ENCODE data around the gene LRRC51. TPM values are rescaled to one million over a fixed set of nuclear protein-coding genes. Genes with fewer than 3 reads are reported as not detected.

LRRC51 gene
- polyA plus RNA-seq, 3 donors, result 1.3 to 1.9 (median 1.6) TPM

DNA sequence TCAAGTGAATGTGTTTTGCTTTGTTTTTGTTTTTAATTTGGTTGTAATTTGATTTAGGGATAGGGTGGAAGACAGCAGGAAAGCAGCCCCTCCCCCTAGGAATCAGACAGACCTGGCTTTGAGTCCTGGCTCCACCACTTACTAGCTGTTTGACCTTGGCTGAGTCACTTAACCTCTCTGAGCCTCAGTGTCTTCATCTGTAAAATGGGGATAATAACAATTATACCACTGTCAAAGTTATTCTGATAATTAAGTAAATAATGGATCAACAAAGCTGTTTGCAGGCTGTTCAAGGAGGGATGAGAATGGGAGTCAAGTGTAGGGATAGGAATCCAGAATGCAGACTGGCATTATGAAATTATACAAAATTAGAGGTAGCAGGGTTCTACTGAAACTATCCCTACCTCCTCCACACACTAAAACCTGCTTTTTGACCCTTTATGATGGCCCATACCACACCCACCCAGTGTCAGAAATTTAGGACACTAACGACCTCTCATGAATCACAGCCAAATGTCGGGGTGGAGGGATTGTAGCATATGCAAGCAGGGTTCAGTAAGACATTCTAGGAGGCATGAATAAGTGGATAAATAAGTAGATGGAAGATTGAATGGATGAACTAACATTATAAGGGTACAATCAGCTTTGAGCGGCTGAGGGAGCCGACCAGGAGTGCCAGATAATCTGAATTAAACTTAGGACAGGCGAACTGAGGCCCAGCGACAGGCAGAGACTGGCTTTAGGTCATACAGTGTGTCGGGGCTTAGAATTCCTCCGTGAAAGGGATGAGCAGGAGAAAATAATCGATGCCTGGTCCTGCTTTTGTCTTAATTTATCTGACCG, 30.9 kb downstream of the LRRC51 start:
- H3K79me2 ChIP-seq (ENCODE audit: insufficient read depth, low read length), result peaks cover 10% of the 10 kb centered on the region
- Mint-ChIP-seq H3K9me3 (peaks cover 0 to 5% (median 0%) of the 10 kb centered on the region in 7 donors), H3K4me3 (peak overlapping the region; percentile 89 to 97), H3K27ac (peak overlapping the region; percentile 99 to 100 (median 100)), H3K27me3 (ENCODE audit: low read depth in 3 of 3) (peaks cover 0 to 4% (median 0%) of the 10 kb centered on the region in 3 donors), H3K36me3 (peaks cover 46 to 50% of the 10 kb centered on the region in 2 donors), H3K4me1 (peaks cover 33% of the 10 kb centered on the region)
- H3K27ac ChIP-seq (ENCODE audit: low read depth in 1 of 2, low read length in 2 of 2), result peak overlapping the region; percentile 94 to 99
- TF ChIP-seq, protein P1, sequence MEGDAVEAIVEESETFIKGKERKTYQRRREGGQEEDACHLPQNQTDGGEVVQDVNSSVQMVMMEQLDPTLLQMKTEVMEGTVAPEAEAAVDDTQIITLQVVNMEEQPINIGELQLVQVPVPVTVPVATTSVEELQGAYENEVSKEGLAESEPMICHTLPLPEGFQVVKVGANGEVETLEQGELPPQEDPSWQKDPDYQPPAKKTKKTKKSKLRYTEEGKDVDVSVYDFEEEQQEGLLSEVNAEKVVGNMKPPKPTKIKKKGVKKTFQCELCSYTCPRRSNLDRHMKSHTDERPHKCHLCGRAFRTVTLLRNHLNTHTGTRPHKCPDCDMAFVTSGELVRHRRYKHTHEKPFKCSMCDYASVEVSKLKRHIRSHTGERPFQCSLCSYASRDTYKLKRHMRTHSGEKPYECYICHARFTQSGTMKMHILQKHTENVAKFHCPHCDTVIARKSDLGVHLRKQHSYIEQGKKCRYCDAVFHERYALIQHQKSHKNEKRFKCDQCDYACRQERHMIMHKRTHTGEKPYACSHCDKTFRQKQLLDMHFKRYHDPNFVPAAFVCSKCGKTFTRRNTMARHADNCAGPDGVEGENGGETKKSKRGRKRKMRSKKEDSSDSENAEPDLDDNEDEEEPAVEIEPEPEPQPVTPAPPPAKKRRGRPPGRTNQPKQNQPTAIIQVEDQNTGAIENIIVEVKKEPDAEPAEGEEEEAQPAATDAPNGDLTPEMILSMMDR (IDR thresholded peaks at IDR 0.05), result no peak
- intact Hi-C loops (cut with micrococcal nuclease), result no loop called here
- no peak for DNase-seq
- peak overlapping the region; percentile 87 for H3K9ac ChIP-seq (ENCODE audit: insufficient read depth, low read length, poor library complexity, severe bottlenecking)
- H3K9me3 ChIP-seq (replicated peaks in 1 of 2; ENCODE audit: control insufficient read depth in 1 of 2, insufficient read depth in 1 of 2, low read length in 2 of 2), result no peaks in the 10 kb centered on the region
- peak overlapping the region; percentile 50 to 86 (median 69) for H3K4me3 ChIP-seq (replicated peaks in 1 of 3; ENCODE audit: low read depth in 2 of 3, low read length in 3 of 3)
- H3K27me3 ChIP-seq (ENCODE audit: control insufficient read depth in 2 of 2, insufficient read depth in 2 of 2, low read length in 2 of 2), result no peaks in the 10 kb centered on the region
- H3K36me3 ChIP-seq (replicated peaks in 1 of 2; ENCODE audit: control insufficient read depth in 1 of 2, insufficient read depth in 2 of 2, low read length in 2 of 2), result peaks cover 28 to 36% of the 10 kb centered on the region in 2 donors
- peak overlapping the region; percentile 77 for H2AFZ ChIP-seq (ENCODE audit: insufficient read depth, low read depth, low read length, poor library complexity, severe bottlenecking)
- peak overlapping the region; percentile 77 for H3K4me2 ChIP-seq (replicated peaks; ENCODE audit: extremely low read depth, low read length, poor library complexity, severe bottlenecking)
- no peaks in the 10 kb centered on the region for H4K20me1 ChIP-seq (ENCODE audit: insufficient read depth, low read length)
- H3K4me1 ChIP-seq (ENCODE audit: control insufficient read depth in 1 of 2, insufficient read depth in 2 of 2, low read length in 2 of 2), result peaks cover 30 to 33% of the 10 kb centered on the region in 2 donors
- 4% methylated on average over 8 of the region's 10 CpGs for WGBS (ENCODE audit: insufficient coverage)

DNA sequence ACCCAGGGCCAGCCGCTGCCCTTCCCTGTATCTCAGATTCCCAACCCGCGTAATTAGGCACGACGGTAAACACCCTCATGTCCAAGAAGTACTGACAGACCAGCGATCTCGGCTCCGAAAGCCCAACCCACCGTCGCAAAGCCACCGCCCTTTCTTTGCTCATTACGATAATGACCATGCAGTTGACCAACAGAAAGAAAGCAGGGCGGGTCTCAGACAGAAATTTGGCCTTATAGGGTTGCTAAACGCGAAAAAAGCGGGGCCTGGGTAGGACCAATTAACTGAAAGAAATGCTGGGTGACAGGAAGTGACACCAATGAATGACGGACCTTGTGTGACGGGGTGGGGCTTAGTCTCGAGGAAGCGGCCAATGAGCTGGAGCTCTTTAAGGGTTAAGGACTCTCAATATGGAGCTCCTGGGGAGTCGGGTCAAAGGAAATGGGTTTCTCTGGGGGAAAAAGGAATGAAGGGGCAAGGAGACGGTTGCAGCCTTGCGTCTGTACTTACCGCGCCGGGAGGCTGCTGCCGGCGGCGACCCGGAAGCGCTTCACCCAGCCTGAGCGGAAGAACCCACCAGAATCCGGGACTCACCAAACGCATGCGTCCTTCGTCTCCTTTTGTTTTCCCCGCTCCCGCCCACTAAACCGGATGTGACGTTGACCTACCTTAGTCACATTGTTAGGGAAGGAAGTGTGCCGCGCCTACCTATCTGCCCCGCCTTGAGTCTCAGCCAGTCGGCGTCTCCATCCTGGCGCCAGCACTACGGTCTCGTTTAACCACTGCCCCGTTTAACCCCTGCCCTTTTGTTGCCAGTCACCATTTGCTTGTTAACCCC, 31.7 kb downstream of the LRRC51 start, which contains the start of gene ANAPC15:
ANAPC15 (minus strand) TSS at position 553 of the 835 bp plus-strand sequence. CDS start 1,419 bp downstream, outside the sequence.
- H4K20me1 ChIP-seq (ENCODE audit: insufficient read depth, low read length), result no peaks in the 10 kb centered on the region
- peaks cover 28 to 33% of the 10 kb centered on the region in 2 donors for H3K36me3 ChIP-seq (replicated peaks in 1 of 2; ENCODE audit: control insufficient read depth in 1 of 2, insufficient read depth in 2 of 2, low read length in 2 of 2)
- under 1% methylated on average over 40 of the region's 49 CpGs for WGBS (ENCODE audit: insufficient coverage)
- TF ChIP-seq, protein P1 (IDR thresholded peaks at IDR 0.05), result no peak
- Mint-ChIP-seq H3K27me3 (ENCODE audit: low read depth in 3 of 3) (peaks cover 0 to 6% (median 0%) of the 10 kb centered on the region in 3 donors), H3K4me3 (peak within 1 kb of the TSS; percentile 89 to 97), H3K27ac (peak within 1 kb of the TSS; percentile 99 to 100 (median 100)), H3K9me3 (peaks cover 0 to 5% (median 0%) of the 10 kb centered on the region in 7 donors), H3K36me3 (peaks cover 43 to 45% of the 10 kb centered on the region in 2 donors), H3K4me1 (peaks cover 38% of the 10 kb centered on the region)
- peak within 1 kb of the TSS; percentile 77 for H2AFZ ChIP-seq (ENCODE audit: insufficient read depth, low read depth, low read length, poor library complexity, severe bottlenecking)
- H3K4me3 ChIP-seq (replicated peaks in 1 of 3; ENCODE audit: low read depth in 2 of 3, low read length in 3 of 3), result peak within 1 kb of the TSS; percentile 69 to 86 (median 71)
- H3K4me2 ChIP-seq (replicated peaks; ENCODE audit: extremely low read depth, low read length, poor library complexity, severe bottlenecking), result peak within 1 kb of the TSS; percentile 77
- peak within 1 kb of the TSS; percentile 94 to 99 for H3K27ac ChIP-seq (ENCODE audit: low read depth in 1 of 2, low read length in 2 of 2)
- H3K4me1 ChIP-seq (ENCODE audit: control insufficient read depth in 1 of 2, insufficient read depth in 2 of 2, low read length in 2 of 2), result peaks cover 36 to 39% of the 10 kb centered on the region in 2 donors
- no peaks in the 10 kb centered on the region for H3K9me3 ChIP-seq (replicated peaks in 1 of 2; ENCODE audit: control insufficient read depth in 1 of 2, insufficient read depth in 1 of 2, low read length in 2 of 2)
- peaks cover 10% of the 10 kb centered on the region for H3K79me2 ChIP-seq (ENCODE audit: insufficient read depth, low read length)
- intact Hi-C loops (cut with micrococcal nuclease), result no loop called here
- H3K27me3 ChIP-seq (ENCODE audit: control insufficient read depth in 2 of 2, insufficient read depth in 2 of 2, low read length in 2 of 2), result no peaks in the 10 kb centered on the region
- H3K9ac ChIP-seq (ENCODE audit: insufficient read depth, low read length, poor library complexity, severe bottlenecking), result peak within 1 kb of the TSS; percentile 87
- DNase-seq, result peak; percentile 99 to 100 (median 99)

Data from CD14-positive monocyte (primary cell).